ENCODE measurements around the gene ATP6V1G3.

The ATP6V1G3 gene

GRCh38 chr1:198563583-198563982 is 23.1 kb upstream of the ATP6V1G3 start:
- H2AFZ ChIP-seq (ENCODE audit: low read length) = no peak overlapping the region
- H3F3A ChIP-seq (ENCODE audit: insufficient read depth, low read length) = no peaks in the 10 kb centered on the region
- no peaks in the 10 kb centered on the region for H4K20me1 ChIP-seq (ENCODE audit: insufficient read depth, low read length)
- no peak overlapping the region for H3K27ac ChIP-seq (ENCODE audit: low read depth, low read length, poor library complexity, severe bottlenecking)
- no peak overlapping the region for H3K4me2 ChIP-seq (ENCODE audit: low read length)
- H3K27me3 ChIP-seq (ENCODE audit: insufficient read depth, low read length) = no peaks in the 10 kb centered on the region
- H3K9ac ChIP-seq (ENCODE audit: low read length) = no peak overlapping the region
- TF ChIP-seq CTCF (IDR thresholded peaks at IDR 0.05; ENCODE audit: low read length) (no peak), EZH2 (IDR thresholded peaks at IDR 0.05; ENCODE audit: borderline replicate concordance, low read length) (no peak)
- H3K79me2 ChIP-seq (ENCODE audit: insufficient read depth, low read length) = no peaks in the 10 kb centered on the region
- H3K9me3 ChIP-seq (ENCODE audit: low read length) = no peaks in the 10 kb centered on the region
- H3K36me3 ChIP-seq (ENCODE audit: insufficient read depth, low read length) = peaks cover 10% of the 10 kb centered on the region
- H3K4me3 ChIP-seq (ENCODE audit: low read depth, low read length, poor library complexity, severe bottlenecking) = no peak overlapping the region
- no peaks in the 10 kb centered on the region for H3K9me2 ChIP-seq (ENCODE audit: low read depth, low read length)
- no peaks in the 10 kb centered on the region for H3K4me1 ChIP-seq (ENCODE audit: insufficient read depth, low read length, severe bottlenecking)

GRCh38 chr1:198560161-198560560 is 19.7 kb upstream of the ATP6V1G3 start:
- Histone ChIP-seq H3K4me2 (ENCODE audit: low read length) (no peak overlapping the region), H3K36me3 (ENCODE audit: insufficient read depth, low read length) (no peaks in the 10 kb centered on the region), H3K79me2 (ENCODE audit: insufficient read depth, low read length) (no peaks in the 10 kb centered on the region), H3K4me3 (ENCODE audit: low read depth, low read length, poor library complexity, severe bottlenecking) (no peak overlapping the region), H3K9ac (ENCODE audit: low read length) (no peak overlapping the region), H3K9me2 (ENCODE audit: low read depth, low read length) (no peaks in the 10 kb centered on the region), H3K27me3 (ENCODE audit: insufficient read depth, low read length) (no peaks in the 10 kb centered on the region), H3F3A (ENCODE audit: insufficient read depth, low read length) (no peaks in the 10 kb centered on the region), H3K4me1 (ENCODE audit: insufficient read depth, low read length, severe bottlenecking) (peaks cover 19% of the 10 kb centered on the region), H4K20me1 (ENCODE audit: insufficient read depth, low read length) (no peaks in the 10 kb centered on the region), H2AFZ (ENCODE audit: low read length) (no peak overlapping the region), H3K27ac (ENCODE audit: low read depth, low read length, poor library complexity, severe bottlenecking) (no peak overlapping the region), H3K9me3 (ENCODE audit: low read length) (no peaks in the 10 kb centered on the region)
- TF ChIP-seq EZH2 (IDR thresholded peaks at IDR 0.05; ENCODE audit: borderline replicate concordance, low read length) (no peak), CTCF (IDR thresholded peaks at IDR 0.05; ENCODE audit: low read length) (no peak)

- Histone ChIP-seq H3K4me1 (ENCODE audit: insufficient read depth, low read length, severe bottlenecking) (peaks cover 24% of the 10 kb centered on the region), H3K9ac (ENCODE audit: low read length) (no peak overlapping the region), H3K4me3 (ENCODE audit: low read depth, low read length, poor library complexity, severe bottlenecking) (no peak overlapping the region), H2AFZ (ENCODE audit: low read length) (no peak overlapping the region), H3K36me3 (ENCODE audit: insufficient read depth, low read length) (no peaks in the 10 kb centered on the region), H3K27ac (ENCODE audit: low read depth, low read length, poor library complexity, severe bottlenecking) (no peak overlapping the region), H3K79me2 (ENCODE audit: insufficient read depth, low read length) (no peaks in the 10 kb centered on the region), H3K9me2 (ENCODE audit: low read depth, low read length) (no peaks in the 10 kb centered on the region), H3F3A (ENCODE audit: insufficient read depth, low read length) (no peaks in the 10 kb centered on the region), H3K4me2 (ENCODE audit: low read length) (no peak overlapping the region), H3K27me3 (ENCODE audit: insufficient read depth, low read length) (no peaks in the 10 kb centered on the region), H4K20me1 (ENCODE audit: insufficient read depth, low read length) (no peaks in the 10 kb centered on the region), H3K9me3 (ENCODE audit: low read length) (no peaks in the 10 kb centered on the region)
- no peak for TF ChIP-seq CTCF (IDR thresholded peaks at IDR 0.05; ENCODE audit: low read length)
- no peak for TF ChIP-seq EZH2 (IDR thresholded peaks at IDR 0.05; ENCODE audit: borderline replicate concordance, low read length)
Measured at GRCh38 chr1:198559362-198559761, 18.9 kb upstream of the ATP6V1G3 start.
